HEK293 (cell line): ENCODE data around the gene PIGS.

Experiments
- CTCF ChIA-PET: fragments of 350-600 bp; formaldehyde crosslinking; extraction: SDS; loops from one replicate; lab custom pipeline; 2021; ENCODE audit warnings: antibody characterized with exemption; lab: Yijun Ruan, JAX
- POLR2A ChIA-PET: fragments of 300-600 bp; formaldehyde crosslinking; extraction: SDS; loops from one replicate; lab custom pipeline; 2020; ENCODE audit warnings: antibody characterized with exemption, inconsistent platforms; lab: Yijun Ruan, JAX
- H3K27ac ChIP-seq: fragments of 200-500 bp; sonication (Bioruptor generic); 2 replicates; pipeline ENCODE4 v1.5.1; 2014; ENCODE audit warnings: low read depth, low read length, control low read depth, inconsistent platforms; ENCODE audit errors: extremely low read depth
- H3K36me3 ChIP-seq, 2 experiments: fragments of 200-500 bp in 1 of 2; sonication (Bioruptor generic) in 1 of 2; 1 replicate in 1 of 2; 2 replicates in 1 of 2; pipeline ENCODE4 v1.5.1; 2014 to 2017; ENCODE audit warnings: inconsistent platforms in 2 of 2, low read length in 2 of 2; ENCODE audit not compliant: control insufficient read depth in 2 of 2, insufficient read depth in 1 of 2
- H3K4me1 ChIP-seq: fragments of 200-500 bp; sonication (Bioruptor generic); 2 replicates; pipeline ENCODE4 v1.5.1; 2014; ENCODE audit warnings: mild to moderate bottlenecking, low read length, inconsistent platforms; ENCODE audit not compliant: control insufficient read depth, insufficient read depth
- H3K4me3 ChIP-seq: 2 replicates; pipeline ENCODE4 v1.5.1; 2011; ENCODE audit warnings: low read depth, mild to moderate bottlenecking, control low read depth, low read length, moderate library complexity
- H3K9me3 ChIP-seq: fragments of 200-500 bp; sonication (Bioruptor generic); 2 replicates; pipeline ENCODE4 v1.5.1; 2014; ENCODE audit warnings: low read depth, low read length, inconsistent platforms; ENCODE audit not compliant: control insufficient read depth, insufficient read depth
- CTCF ChIP-seq: fragments of 450-650 bp; formaldehyde crosslinking; IDR thresholded peaks from 2 replicates; pipeline ENCODE4 v1.5.1; 2016; ENCODE audit warnings: missing biosample characterization, missing genetic modification characterization
- GLIS2 ChIP-seq: fragments of 450-650 bp; formaldehyde crosslinking; IDR thresholded peaks from 2 replicates; pipeline ENCODE4 v1.5.1; 2016; ENCODE audit warnings: missing biosample characterization, missing genetic modification characterization
- KLF1 ChIP-seq: fragments of 450-650 bp; formaldehyde crosslinking; IDR thresholded peaks from 2 replicates; pipeline ENCODE4 v1.5.1; 2016; ENCODE audit warnings: missing biosample characterization, missing genetic modification characterization
- PATZ1 ChIP-seq: fragments of 450-650 bp; formaldehyde crosslinking; IDR thresholded peaks from 2 replicates; pipeline ENCODE4 v1.5.1; 2016; ENCODE audit warnings: missing biosample characterization, missing genetic modification characterization
- RBAK ChIP-seq: fragments of 450-650 bp; formaldehyde crosslinking; IDR thresholded peaks from 2 replicates; pipeline ENCODE4 v1.5.1; 2016; ENCODE audit warnings: missing biosample characterization, missing genetic modification characterization
- ZBTB8A ChIP-seq: fragments of 450-650 bp; formaldehyde crosslinking; IDR thresholded peaks from 2 replicates; pipeline ENCODE4 v1.5.1; 2016; ENCODE audit warnings: missing biosample characterization, missing genetic modification characterization
- ZNF133 ChIP-seq: fragments of 450-650 bp; formaldehyde crosslinking; IDR thresholded peaks from 2 replicates; pipeline ENCODE4 v1.5.1; 2016; ENCODE audit warnings: missing biosample characterization, missing genetic modification characterization
- ZNF157 ChIP-seq: fragments of 450-650 bp; formaldehyde crosslinking; IDR thresholded peaks from 2 replicates; pipeline ENCODE4 v1.5.1; 2016; ENCODE audit warnings: missing biosample characterization, missing genetic modification characterization
- ZNF16 ChIP-seq: fragments of 450-650 bp; formaldehyde crosslinking; IDR thresholded peaks from 2 replicates; pipeline ENCODE4 v1.5.1; 2016; ENCODE audit warnings: low read depth, missing biosample characterization, missing genetic modification characterization
- ZNF175 ChIP-seq: fragments of 450-650 bp; formaldehyde crosslinking; IDR thresholded peaks from 2 replicates; pipeline ENCODE4 v1.5.1; 2016; ENCODE audit warnings: missing biosample characterization, missing genetic modification characterization
- ZNF214 ChIP-seq: fragments of 450-650 bp; formaldehyde crosslinking; IDR thresholded peaks from 2 replicates; pipeline ENCODE4 v1.5.1; 2017; ENCODE audit warnings: missing biosample characterization, mild to moderate bottlenecking, missing genetic modification characterization, borderline replicate concordance
- ZNF280D ChIP-seq: fragments of 450-650 bp; formaldehyde crosslinking; IDR thresholded peaks from 2 replicates; pipeline ENCODE4 v1.5.1; 2016; ENCODE audit warnings: missing biosample characterization, missing genetic modification characterization
- ZNF350 ChIP-seq: fragments of 450-650 bp; formaldehyde crosslinking; IDR thresholded peaks from 2 replicates; pipeline ENCODE4 v1.5.0; 2017; ENCODE audit warnings: missing biosample characterization, mild to moderate bottlenecking, missing genetic modification characterization
- ZNF398 ChIP-seq: fragments of 450-650 bp; formaldehyde crosslinking; IDR thresholded peaks from 2 replicates; pipeline ENCODE4 v1.5.1; 2017; ENCODE audit warnings: missing biosample characterization, missing genetic modification characterization
- ZNF513 ChIP-seq: fragments of 450-650 bp; IDR thresholded peaks from 2 replicates; pipeline ENCODE4 v1.5.1; 2018; ENCODE audit warnings: missing biosample characterization, missing genetic modification characterization
- ZNF561 ChIP-seq: fragments of 450-650 bp; IDR thresholded peaks from 2 replicates; pipeline ENCODE4 v1.5.1; 2018; ENCODE audit warnings: missing biosample characterization, missing genetic modification characterization, borderline replicate concordance
- ZNF660 ChIP-seq: fragments of 450-650 bp; IDR thresholded peaks from 2 replicates; pipeline ENCODE4 v1.5.1; 2018; ENCODE audit warnings: missing biosample characterization, mild to moderate bottlenecking, missing genetic modification characterization
- ZNF747 ChIP-seq: fragments of 450-650 bp; formaldehyde crosslinking; IDR thresholded peaks from 2 replicates; pipeline ENCODE4 v1.5.1; 2016; ENCODE audit warnings: missing biosample characterization, missing genetic modification characterization
- ZSCAN18 ChIP-seq: fragments of 450-650 bp; formaldehyde crosslinking; IDR thresholded peaks from 2 replicates; pipeline ENCODE4 v1.5.1; 2016; ENCODE audit warnings: missing biosample characterization, missing genetic modification characterization

PIGS gene

GRCh38 chr17:28549236-28550132 is 21.8 kb downstream of the PIGS start (continued):
- TF ChIP-seq CTCF (tag by site-specific recombination), result no peak
- no peak for TF ChIP-seq ZNF16 (tag by site-specific recombination)
- TF ChIP-seq ZNF175, result no peak
- TF ChIP-seq ZNF513 (tag by site-specific recombination), result no peak
- TF ChIP-seq KLF1, result peak; percentile 63
- peak; percentile 37; the same call in 1 of the 2 replicates for TF ChIP-seq PATZ1
- TF ChIP-seq ZNF133 (tag by site-specific recombination), result no peak
- TF ChIP-seq GLIS2, result no peak
- TF ChIP-seq, all 188 proteins: peak for 7

GRCh38 chr17:28548417-28549130 is 22.8 kb downstream of the PIGS start:
- peaks cover 10 to 29% of the 10 kb centered on the region in 2 experiments for H3K36me3 ChIP-seq
- H3K4me3 ChIP-seq, result no peak overlapping the region
- no peak for TF ChIP-seq ZNF513 (tag by site-specific recombination)
- no peak for TF ChIP-seq ZNF398 (tag by site-specific recombination)
- TF ChIP-seq ZNF561 (tag by site-specific recombination), result no peak
- no peak for TF ChIP-seq ZNF350 (tag by site-specific recombination)
- TF ChIP-seq RBAK (tag by site-specific recombination), result no peak
- TF ChIP-seq ZBTB8A, result no peak
- no peak for TF ChIP-seq ZNF280D (tag by site-specific recombination)
- TF ChIP-seq ZNF747 (tag by site-specific recombination), result no peak
- TF ChIP-seq ZSCAN18 (tag by site-specific recombination), result no peak
- no peak for TF ChIP-seq ZNF660
- no peak for TF ChIP-seq ZNF214
- TF ChIP-seq ZNF157 (tag by site-specific recombination), result no peak
- TF ChIP-seq, all 188 proteins: peak for 0
- Histone ChIP-seq H3K4me1 (peaks cover 14% of the 10 kb centered on the region), H3K9me3 (no peaks in the 10 kb centered on the region), H3K27ac (no peak overlapping the region)
- POLR2A ChIA-PET, result interaction anchor here (8.9 kb wide), 1 partner anchor 23 kb away, joined by 68 read pairs; the partner anchor contains the start of gene PIGS
- CTCF ChIA-PET, result interaction anchor here (0.5 to 6.8 kb wide), 20 partner anchors 8 to 510 kb away, joined by 3 to 46 read pairs (median 4); partner anchors contain the start of genes PIGS and RSKR
